Vagina (tissue), 2 donors: ENCODE results near the gene COTL1. TPM values are rescaled to one million over a fixed set of nuclear protein-coding genes. Genes with fewer than 3 reads are reported as not detected.

ENCODE experiments used
- DNase-seq, 2 donors: peaks; one replicate each; pipeline ENCODE4 v3.0.0-alpha.2; 2017; ENCODE audit errors: extremely low spot score in 2 of 2
- H3K27ac ChIP-seq: fragments of 200-600 bp; sonication (generic); one replicate; pipeline ENCODE4 v1.5.1; 2019
- H3K27me3 ChIP-seq: fragments of 200-600 bp; sonication (generic); one replicate; pipeline ENCODE4 v1.5.1; 2019
- H3K36me3 ChIP-seq, 2 donors: fragments of 200-600 bp; sonication (generic); one replicate each; pipeline ENCODE4 v1.5.1; 2017 to 2019
- H3K4me1 ChIP-seq: fragments of 200-600 bp; sonication (generic); one replicate; pipeline ENCODE4 v1.5.1; 2019
- H3K4me3 ChIP-seq, 2 donors: fragments of 200-600 bp; sonication (generic); 1 replicate in 1 of 2; 2 replicates in 1 of 2; pipeline ENCODE4 v1.5.1; 2016 to 2019
- H3K9me3 ChIP-seq: fragments of 200-600 bp; sonication (generic); one replicate; pipeline ENCODE4 v1.5.1; 2019
- CTCF ChIP-seq, 3 experiments: fragments of 450-650 bp in 2 of 3; fragments of 200-600 bp in 1 of 3; sonication (generic) in 1 of 3; IDR thresholded peaks; one replicate each; pipeline ENCODE4 v1.5.1; 2017 to 2019; ENCODE audit warnings: antibody characterized with exemption in 3 of 3, mild to moderate bottlenecking in 2 of 3, moderate library complexity in 2 of 3
- POLR2A ChIP-seq, 2 donors: fragments of 450-650 bp; IDR thresholded peaks; one replicate each; pipeline ENCODE4 v1.6.1; 2017; ENCODE audit warnings: antibody characterized with exemption in 2 of 2, mild to moderate bottlenecking in 2 of 2, moderate library complexity in 2 of 2
- POLR2AphosphoS5 ChIP-seq, 2 donors: sonication (generic); formaldehyde crosslinking; IDR thresholded peaks; one replicate each; pipeline ENCODE4 v1.9.0; 2017; ENCODE audit warnings: antibody characterized with exemption in 2 of 2, mild to moderate bottlenecking in 2 of 2, low read depth in 1 of 2; ENCODE audit not compliant: insufficient read depth in 1 of 2
- intact Hi-C: fragments of 100-400 bp; cut with DNase I; formaldehyde crosslinking; loops from one replicate; pipeline ENCODE4 v1.15.1; 2023
- total RNA-seq: library from RNA; depleted of rRNA; stranded (reverse); fragments of >200 nt; gene quantifications from one replicate; pipeline ENCODE4 v1.2.3, GENCODE V29; 2016

The COTL1 gene
- total RNA-seq, 1 donor from 2014 or later, result 67.8 TPM

- DNase-seq, result no peak
Measured at GRCh38 chr16:84618581-84619460, 943 bp upstream of the COTL1 start.

GRCh38 chr16:84617041-84617790, 662 bp downstream of the COTL1 start:
- TF ChIP-seq POLR2AphosphoS5 (IDR thresholded peaks at IDR 0.05; ENCODE audit: insufficient read depth in 1 of 2, low read depth in 1 of 2), result peak in 1 of 2 donors; percentile 29
- no peak for TF ChIP-seq POLR2A (IDR thresholded peaks at IDR 0.05)
- Histone ChIP-seq H3K9me3 (no peaks in the 10 kb centered on the region), H3K27me3 (no peaks in the 10 kb centered on the region), H3K4me3 (peak overlapping the region; percentile 70 to 75), H3K36me3 (no peaks in the 10 kb centered on the region), H3K4me1 (peaks cover 30% of the 10 kb centered on the region), H3K27ac (peak overlapping the region; percentile 76)
- no peak for DNase-seq
- intact Hi-C loops, result no loop called here

More at GRCh38 chr16:84618581-84619460, 943 bp upstream of the COTL1 start:
- Histone ChIP-seq H3K4me1 (peaks cover 30% of the 10 kb centered on the region), H3K9me3 (no peaks in the 10 kb centered on the region), H3K36me3 (no peaks in the 10 kb centered on the region), H3K27ac (peak overlapping the region; percentile 54), H3K27me3 (no peaks in the 10 kb centered on the region), H3K4me3 (peak overlapping the region in 1 of 2 donors; percentile 8)
- intact Hi-C loops, result no loop called here
- TF ChIP-seq POLR2A (IDR thresholded peaks at IDR 0.05), result no peak
- TF ChIP-seq CTCF (IDR thresholded peaks at IDR 0.05), result no peak
- no peak for TF ChIP-seq POLR2AphosphoS5 (IDR thresholded peaks at IDR 0.05; ENCODE audit: insufficient read depth in 1 of 2, low read depth in 1 of 2)

DNA sequence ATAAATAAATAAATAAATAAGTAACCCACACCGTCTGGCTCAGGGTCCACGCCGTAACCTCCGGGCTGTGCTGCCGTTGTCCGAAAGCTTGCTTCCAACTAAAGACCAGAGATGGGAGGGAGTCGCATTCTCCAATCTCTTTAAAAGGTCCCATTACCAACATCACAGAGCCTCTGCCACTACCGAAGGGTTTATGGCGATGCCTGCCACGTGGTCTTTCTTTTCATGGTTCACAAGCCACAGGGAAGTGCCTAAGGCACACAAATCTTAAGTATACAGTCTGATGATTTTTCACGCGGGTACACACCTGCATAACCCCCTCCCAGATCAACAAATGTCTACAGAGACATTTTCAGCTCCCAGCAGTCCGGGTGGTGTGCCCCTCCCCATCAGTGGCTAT, 1.4 kb downstream of the COTL1 start:
- Histone ChIP-seq H3K27ac (no peak overlapping the region), H3K4me3 (peak overlapping the region; percentile 70 to 75), H3K4me1 (peaks cover 37% of the 10 kb centered on the region), H3K27me3 (no peaks in the 10 kb centered on the region), H3K9me3 (no peaks in the 10 kb centered on the region), H3K36me3 (no peaks in the 10 kb centered on the region)
- TF ChIP-seq POLR2A (IDR thresholded peaks at IDR 0.05) (no peak), POLR2AphosphoS5 (IDR thresholded peaks at IDR 0.05; ENCODE audit: insufficient read depth in 1 of 2, low read depth in 1 of 2) (no peak), CTCF (IDR thresholded peaks at IDR 0.05) (no peak)
- DNase-seq, result no peak
- intact Hi-C loops, result no loop called here

DNA sequence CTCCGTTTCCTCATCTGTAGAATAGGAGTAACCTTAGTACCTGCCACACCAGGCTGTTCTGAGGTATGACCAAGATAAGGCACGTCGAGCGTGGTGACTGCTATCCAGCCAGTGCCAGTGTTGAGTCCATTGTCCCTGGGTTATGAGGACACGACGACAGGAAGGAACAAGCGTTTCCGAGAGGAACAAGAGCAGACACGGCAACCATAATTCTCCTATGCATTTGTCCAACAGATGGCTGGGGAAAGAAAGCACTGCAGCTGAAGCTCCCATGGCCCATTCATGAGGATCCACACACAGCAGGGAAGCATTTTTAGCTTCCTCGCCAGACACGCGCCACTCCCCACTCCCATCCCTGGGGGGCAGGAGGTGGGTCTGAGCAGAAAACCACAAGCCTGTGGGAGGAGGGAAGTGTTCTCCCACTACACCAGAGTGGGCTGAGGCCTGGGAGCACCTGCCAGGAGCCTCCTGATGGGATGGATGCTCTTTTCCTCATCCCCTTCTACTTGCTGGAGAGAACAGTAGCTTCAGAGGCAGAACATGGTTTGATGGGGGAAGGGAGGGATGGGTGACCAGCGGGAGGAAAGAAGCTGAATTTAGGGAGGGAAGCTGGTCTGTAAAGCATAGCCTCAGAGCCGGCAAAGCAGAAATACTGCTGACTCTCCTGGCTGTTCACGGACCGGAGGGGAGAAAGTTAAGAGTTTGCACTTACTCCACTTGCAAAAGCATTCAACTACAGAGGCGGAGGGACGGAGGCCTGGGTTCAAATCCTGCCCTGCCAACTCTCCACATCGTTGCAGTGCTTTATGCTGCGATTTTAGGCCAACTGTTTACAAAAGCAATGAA, 2.7 kb downstream of the COTL1 start:
- Histone ChIP-seq H3K4me3 (peak overlapping the region in 1 of 2 donors; percentile 3), H3K36me3 (no peaks in the 10 kb centered on the region), H3K9me3 (no peaks in the 10 kb centered on the region), H3K27ac (peak overlapping the region; percentile 15), H3K4me1 (peaks cover 39% of the 10 kb centered on the region), H3K27me3 (no peaks in the 10 kb centered on the region)
- TF ChIP-seq POLR2A (IDR thresholded peaks at IDR 0.05) (no peak), POLR2AphosphoS5 (IDR thresholded peaks at IDR 0.05; ENCODE audit: insufficient read depth in 1 of 2, low read depth in 1 of 2) (no peak), CTCF (IDR thresholded peaks at IDR 0.05) (no peak)
- no peak for DNase-seq
- intact Hi-C loops, result loop anchor here (1.0 kb wide), 1 partner anchor 26 kb away; no protein-coding TSS in a partner anchor

- intact Hi-C loops, result no loop called here
- H3K36me3 ChIP-seq, result no peaks in the 10 kb centered on the region
- TF ChIP-seq POLR2AphosphoS5 (IDR thresholded peaks at IDR 0.05; ENCODE audit: insufficient read depth in 1 of 2, low read depth in 1 of 2), result no peak
- no peak for TF ChIP-seq POLR2A (IDR thresholded peaks at IDR 0.05)
- no peak for TF ChIP-seq CTCF (IDR thresholded peaks at IDR 0.05)
- no peaks in the 10 kb centered on the region for H3K27me3 ChIP-seq
- no peaks in the 10 kb centered on the region for H3K9me3 ChIP-seq
- no peak for DNase-seq
- peak overlapping the region; percentile 15 for H3K27ac ChIP-seq
- peaks cover 39% of the 10 kb centered on the region for H3K4me1 ChIP-seq
- H3K4me3 ChIP-seq, result no peak overlapping the region
Measured at GRCh38 chr16:84614623-84614967, 3.3 kb downstream of the COTL1 start.
